ENCODE measurements around the gene CLSTN1.
A peak's percentile ranks its signal among the peaks of the same experiment; 100 is the strongest.
"Not testable (repeated sequence)": the region's sequence is repeated elsewhere in the genome, so short reads cannot be mapped to it uniquely, and the experiment has no call there.

Gene CLSTN1

GRCh38 chr1:9801909-9802308, 21.9 kb downstream of the CLSTN1 start:
- H3K4me3 ChIP-seq (ENCODE audit: insufficient read depth, low read depth, low read length), result no peak overlapping the region
- WGBS, 2 experiments, result 87 to 95% methylated on average over 1 of the region's 1 CpG
- no peaks in the 10 kb centered on the region for H3K36me3 ChIP-seq (ENCODE audit: control insufficient read depth, insufficient read depth, low read length)
- H3K4me1 ChIP-seq (ENCODE audit: control insufficient read depth, insufficient read depth, low read length), result peaks cover 4% of the 10 kb centered on the region
- no peak overlapping the region for H3K27ac ChIP-seq (ENCODE audit: insufficient read depth, low read depth, low read length, poor library complexity, severe bottlenecking)
- H3K27me3 ChIP-seq (ENCODE audit: control insufficient read depth, insufficient read depth, low read length, poor library complexity, severe bottlenecking), result no peaks in the 10 kb centered on the region
- no peaks in the 10 kb centered on the region for H3K9me3 ChIP-seq (ENCODE audit: control insufficient read depth, low read length)

DNA sequence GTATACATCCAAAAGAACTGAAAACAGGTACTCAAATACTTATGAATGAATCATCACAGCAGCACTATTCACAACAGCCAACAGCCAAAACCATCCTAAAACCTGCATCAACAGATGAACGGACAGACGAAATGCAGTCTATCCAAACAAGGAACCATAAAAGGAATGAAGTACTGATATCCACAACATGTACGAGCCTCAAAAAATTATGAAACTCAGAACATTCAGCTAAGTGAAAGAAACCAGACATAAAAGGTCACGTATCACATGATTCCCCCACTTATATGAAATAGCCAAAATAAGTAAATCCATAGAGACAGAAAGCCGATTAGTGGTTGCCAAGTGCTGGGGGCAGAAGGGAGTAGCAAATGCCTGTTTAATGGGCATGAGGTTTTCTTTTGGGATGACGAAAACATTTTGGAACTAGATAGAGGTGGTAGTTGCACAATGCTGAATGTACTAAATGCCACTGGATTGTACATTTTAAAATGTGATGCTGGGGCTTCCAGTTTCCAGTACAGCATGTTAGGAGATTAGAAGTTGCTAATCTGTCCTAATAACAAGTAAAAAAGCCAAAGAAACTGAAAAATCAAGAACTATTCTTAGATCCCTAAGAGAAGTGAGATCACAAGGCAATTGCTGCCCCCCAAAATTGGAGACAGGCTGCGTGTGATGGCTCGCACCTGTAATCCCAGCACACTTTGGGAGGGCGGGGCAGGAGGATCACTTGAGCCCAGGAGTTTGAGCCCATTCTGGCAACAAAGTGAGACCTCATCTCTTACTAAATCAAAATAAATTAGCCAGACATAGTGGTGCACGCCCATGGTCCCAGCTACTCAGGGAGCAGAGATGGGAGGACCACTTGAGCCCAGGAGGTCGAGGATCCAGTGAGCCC, 25.3 kb downstream of the CLSTN1 start:
- H3K4me3 ChIP-seq (ENCODE audit: insufficient read depth, low read depth, low read length), result no peak overlapping the region
- WGBS, 2 experiments, result 93 to 94% methylated on average over 10 to 11 of the region's 11 CpGs

DNA sequence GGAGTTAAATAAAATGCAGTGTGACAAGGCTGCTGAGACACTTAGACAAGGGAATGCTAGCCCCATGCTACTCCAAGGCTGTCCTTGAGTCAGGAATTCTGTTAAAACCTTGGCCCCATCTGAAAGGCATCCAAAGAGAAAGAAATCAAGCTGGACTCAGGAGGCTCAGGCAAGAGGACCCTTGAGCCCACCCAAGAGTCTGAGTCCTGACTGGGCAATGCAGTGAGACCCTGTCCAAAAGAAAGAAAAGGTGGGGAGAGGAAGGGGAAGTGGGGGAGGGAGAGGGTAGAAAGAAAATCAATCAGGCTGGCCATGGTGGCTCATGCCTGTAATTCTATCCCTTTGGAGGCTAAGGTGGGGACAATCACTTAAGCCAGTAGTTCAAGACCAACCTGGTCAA, 26.7 kb downstream of the CLSTN1 start:
- Histone ChIP-seq H3K27me3 (ENCODE audit: control insufficient read depth, insufficient read depth, low read length, poor library complexity, severe bottlenecking) (no peaks in the 10 kb centered on the region), H3K9me3 (ENCODE audit: control insufficient read depth, low read length) (no peaks in the 10 kb centered on the region), H3K27ac (ENCODE audit: insufficient read depth, low read depth, low read length, poor library complexity, severe bottlenecking) (no peak overlapping the region), H3K4me1 (ENCODE audit: control insufficient read depth, insufficient read depth, low read length) (peaks cover 19% of the 10 kb centered on the region), H3K36me3 (ENCODE audit: control insufficient read depth, insufficient read depth, low read length) (no peaks in the 10 kb centered on the region), H3K4me3 (ENCODE audit: insufficient read depth, low read depth, low read length) (no peak overlapping the region)

More for the DNA sequence above, 25.3 kb downstream of the CLSTN1 start:
- Histone ChIP-seq H3K4me1 (ENCODE audit: control insufficient read depth, insufficient read depth, low read length) (peaks cover 13% of the 10 kb centered on the region), H3K9me3 (ENCODE audit: control insufficient read depth, low read length) (no peaks in the 10 kb centered on the region), H3K27me3 (ENCODE audit: control insufficient read depth, insufficient read depth, low read length, poor library complexity, severe bottlenecking) (no peaks in the 10 kb centered on the region), H3K36me3 (ENCODE audit: control insufficient read depth, insufficient read depth, low read length) (no peaks in the 10 kb centered on the region), H3K27ac (ENCODE audit: insufficient read depth, low read depth, low read length, poor library complexity, severe bottlenecking) (no peak overlapping the region)

GRCh38 chr1:9794081-9794480, 29.7 kb downstream of the CLSTN1 start:
- 90% methylated on average over 6 of the region's 6 CpGs for WGBS, 2 experiments
- no peak overlapping the region for H3K27ac ChIP-seq (ENCODE audit: insufficient read depth, low read depth, low read length, poor library complexity, severe bottlenecking)
- H3K27me3 ChIP-seq (ENCODE audit: control insufficient read depth, insufficient read depth, low read length, poor library complexity, severe bottlenecking), result no peaks in the 10 kb centered on the region
- H3K36me3 ChIP-seq (ENCODE audit: control insufficient read depth, insufficient read depth, low read length), result no peaks in the 10 kb centered on the region
- H3K9me3 ChIP-seq (ENCODE audit: control insufficient read depth, low read length), result no peaks in the 10 kb centered on the region
- peaks cover 19% of the 10 kb centered on the region for H3K4me1 ChIP-seq (ENCODE audit: control insufficient read depth, insufficient read depth, low read length)
- H3K4me3 ChIP-seq (ENCODE audit: insufficient read depth, low read depth, low read length), result no peak overlapping the region

GRCh38 chr1:9793291-9793690, 30.5 kb downstream of the CLSTN1 start:
- no peaks in the 10 kb centered on the region for H3K9me3 ChIP-seq (ENCODE audit: control insufficient read depth, low read length)
- no peaks in the 10 kb centered on the region for H3K27me3 ChIP-seq (ENCODE audit: control insufficient read depth, insufficient read depth, low read length, poor library complexity, severe bottlenecking)
- H3K36me3 ChIP-seq (ENCODE audit: control insufficient read depth, insufficient read depth, low read length), result no peaks in the 10 kb centered on the region
- H3K4me1 ChIP-seq (ENCODE audit: control insufficient read depth, insufficient read depth, low read length), result peaks cover 19% of the 10 kb centered on the region
- no peak overlapping the region for H3K4me3 ChIP-seq (ENCODE audit: insufficient read depth, low read depth, low read length)
- H3K27ac ChIP-seq (ENCODE audit: insufficient read depth, low read depth, low read length, poor library complexity, severe bottlenecking), result peak overlapping the region; percentile 50
- 83 to 87% methylated on average over 15 of the region's 15 CpGs for WGBS, 2 experiments

DNA sequence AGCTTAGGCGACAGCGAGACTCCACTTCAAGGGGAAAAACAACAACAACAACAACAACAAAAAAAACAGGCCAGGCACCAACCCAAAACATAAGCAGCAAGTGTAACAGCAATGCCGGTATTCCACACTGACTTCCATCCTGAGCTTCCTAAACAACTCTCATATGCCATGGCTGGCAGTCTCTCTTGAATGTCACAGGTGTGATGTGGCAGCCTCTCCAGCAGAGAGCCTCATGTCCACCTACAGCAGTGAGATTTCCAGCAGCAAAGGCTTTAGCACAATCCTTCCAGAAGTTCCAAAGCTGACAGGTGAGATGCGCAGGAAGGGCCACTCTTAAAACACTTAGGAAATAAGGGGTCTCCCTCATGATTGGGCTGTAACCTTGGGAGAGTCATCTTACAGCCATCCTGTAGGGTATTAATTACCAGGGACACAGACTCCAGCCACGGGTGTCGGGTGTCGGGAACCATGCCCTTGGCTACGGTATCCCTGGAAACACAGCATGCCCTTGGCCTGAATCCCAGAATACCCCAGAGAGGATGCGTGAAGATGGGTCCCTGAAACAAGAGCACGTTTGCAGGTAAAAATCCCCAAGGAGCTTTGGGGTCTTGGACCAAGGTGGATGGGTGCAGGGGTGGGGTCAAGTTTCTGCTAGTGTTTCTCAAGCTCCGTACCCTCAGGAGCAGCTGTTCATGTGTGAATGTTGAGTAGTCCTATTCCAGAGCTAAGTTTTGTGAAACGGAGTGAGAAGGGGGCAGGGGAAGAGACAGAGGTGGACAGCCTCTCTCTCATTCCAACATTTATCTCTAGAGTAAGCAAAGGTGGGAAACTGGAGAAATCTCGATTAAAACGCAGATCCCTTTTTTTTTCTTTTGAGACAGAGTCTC, 31.4 kb downstream of the CLSTN1 start:
- Histone ChIP-seq H3K36me3 (ENCODE audit: control insufficient read depth, insufficient read depth, low read length) (no peaks in the 10 kb centered on the region), H3K4me1 (ENCODE audit: control insufficient read depth, insufficient read depth, low read length) (peaks cover 19% of the 10 kb centered on the region), H3K27ac (ENCODE audit: insufficient read depth, low read depth, low read length, poor library complexity, severe bottlenecking) (peak overlapping the region; percentile 26), H3K4me3 (ENCODE audit: insufficient read depth, low read depth, low read length) (no peak overlapping the region), H3K9me3 (ENCODE audit: control insufficient read depth, low read length) (no peaks in the 10 kb centered on the region), H3K27me3 (ENCODE audit: control insufficient read depth, insufficient read depth, low read length, poor library complexity, severe bottlenecking) (no peaks in the 10 kb centered on the region)
- WGBS, 2 experiments, result 69 to 72% methylated on average over 14 of the region's 14 CpGs

DNA sequence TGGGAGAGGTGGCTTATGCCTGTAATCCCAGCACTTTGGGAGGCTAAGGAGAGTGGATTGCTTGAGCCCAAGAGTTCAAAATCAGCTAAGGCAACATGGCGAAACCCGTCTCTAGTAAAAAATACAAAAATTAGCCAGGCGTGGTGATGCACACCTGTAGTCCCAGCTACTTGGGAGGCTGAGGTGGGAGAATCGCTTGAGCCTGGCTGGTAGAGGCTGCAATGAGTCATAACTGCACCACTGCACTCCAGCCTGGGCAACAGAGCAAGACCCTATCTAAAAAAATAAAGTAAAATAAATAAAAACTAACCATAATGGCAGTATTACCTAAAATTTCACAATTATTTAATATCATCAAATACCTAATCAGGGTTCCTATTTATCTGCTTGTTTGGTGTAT, 34.1 kb downstream of the CLSTN1 start:
- not testable (repeated sequence) for H3K27ac ChIP-seq (ENCODE audit: insufficient read depth, low read depth, low read length, poor library complexity, severe bottlenecking); H3K9me3 ChIP-seq (ENCODE audit: control insufficient read depth, low read length); H3K4me3 ChIP-seq (ENCODE audit: insufficient read depth, low read depth, low read length); H3K36me3 ChIP-seq (ENCODE audit: control insufficient read depth, insufficient read depth, low read length); H3K27me3 ChIP-seq (ENCODE audit: control insufficient read depth, insufficient read depth, low read length, poor library complexity, severe bottlenecking)
- 94 to 97% methylated on average over 4 of the region's 4 CpGs for WGBS, 2 experiments
- H3K4me1 ChIP-seq (ENCODE audit: control insufficient read depth, insufficient read depth, low read length), result peaks cover 19% of the 10 kb centered on the region

DNA sequence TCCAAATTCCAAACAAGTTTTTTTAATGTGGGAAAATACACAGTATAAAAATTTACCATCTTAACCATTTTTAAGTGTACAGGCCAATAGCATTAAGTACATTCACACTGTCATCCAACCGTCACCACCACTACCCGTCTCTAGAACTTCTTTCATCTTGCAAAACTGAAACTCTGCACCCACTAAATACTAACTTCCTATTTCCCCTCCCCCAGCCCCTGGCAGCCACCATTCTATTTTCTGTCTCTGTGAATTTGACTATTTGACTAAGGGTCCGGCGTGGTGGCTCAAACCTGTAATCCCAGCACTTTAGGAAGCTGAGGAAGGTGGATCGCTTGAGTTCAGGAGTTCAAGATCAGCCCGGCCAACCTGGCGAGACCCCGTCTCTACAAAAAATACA, 36.1 kb downstream of the CLSTN1 start:
- no peaks in the 10 kb centered on the region for H3K9me3 ChIP-seq (ENCODE audit: control insufficient read depth, low read length)
- 94 to 97% methylated on average over 8 of the region's 8 CpGs for WGBS, 2 experiments
- H3K4me1 ChIP-seq (ENCODE audit: control insufficient read depth, insufficient read depth, low read length), result peaks cover 3% of the 10 kb centered on the region
- H3K27ac ChIP-seq (ENCODE audit: insufficient read depth, low read depth, low read length, poor library complexity, severe bottlenecking), result no peak overlapping the region
- H3K4me3 ChIP-seq (ENCODE audit: insufficient read depth, low read depth, low read length), result no peak overlapping the region
- no peaks in the 10 kb centered on the region for H3K27me3 ChIP-seq (ENCODE audit: control insufficient read depth, insufficient read depth, low read length, poor library complexity, severe bottlenecking)
- H3K36me3 ChIP-seq (ENCODE audit: control insufficient read depth, insufficient read depth, low read length), result no peaks in the 10 kb centered on the region

DNA sequence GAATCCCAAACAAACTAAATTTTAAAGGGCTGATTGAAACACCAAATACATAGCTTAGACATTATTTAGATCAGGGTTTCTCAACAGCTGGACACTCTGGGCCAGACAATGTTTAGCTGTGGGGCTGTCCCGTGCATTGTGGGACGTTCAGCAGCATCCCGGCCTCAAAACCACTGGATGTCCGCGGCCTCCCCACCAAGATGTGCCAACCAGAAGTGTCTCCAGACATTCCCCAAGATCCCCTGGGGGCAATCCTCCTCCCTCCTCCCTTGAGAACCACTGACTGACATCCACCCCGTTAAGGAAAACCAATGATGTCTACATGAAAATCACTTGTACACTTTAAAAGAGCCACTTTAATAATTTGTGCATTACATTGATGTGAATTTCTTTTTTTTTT, 38.4 kb downstream of the CLSTN1 start:
- no peaks in the 10 kb centered on the region for H3K9me3 ChIP-seq (ENCODE audit: control insufficient read depth, low read length)
- 89 to 92% methylated on average over 6 of the region's 6 CpGs for WGBS, 2 experiments
- no peaks in the 10 kb centered on the region for H3K36me3 ChIP-seq (ENCODE audit: control insufficient read depth, insufficient read depth, low read length)
- no peak overlapping the region for H3K27ac ChIP-seq (ENCODE audit: insufficient read depth, low read depth, low read length, poor library complexity, severe bottlenecking)
- H3K4me3 ChIP-seq (ENCODE audit: insufficient read depth, low read depth, low read length), result no peak overlapping the region
- no peaks in the 10 kb centered on the region for H3K27me3 ChIP-seq (ENCODE audit: control insufficient read depth, insufficient read depth, low read length, poor library complexity, severe bottlenecking)
- no peaks in the 10 kb centered on the region for H3K4me1 ChIP-seq (ENCODE audit: control insufficient read depth, insufficient read depth, low read length)

DNA sequence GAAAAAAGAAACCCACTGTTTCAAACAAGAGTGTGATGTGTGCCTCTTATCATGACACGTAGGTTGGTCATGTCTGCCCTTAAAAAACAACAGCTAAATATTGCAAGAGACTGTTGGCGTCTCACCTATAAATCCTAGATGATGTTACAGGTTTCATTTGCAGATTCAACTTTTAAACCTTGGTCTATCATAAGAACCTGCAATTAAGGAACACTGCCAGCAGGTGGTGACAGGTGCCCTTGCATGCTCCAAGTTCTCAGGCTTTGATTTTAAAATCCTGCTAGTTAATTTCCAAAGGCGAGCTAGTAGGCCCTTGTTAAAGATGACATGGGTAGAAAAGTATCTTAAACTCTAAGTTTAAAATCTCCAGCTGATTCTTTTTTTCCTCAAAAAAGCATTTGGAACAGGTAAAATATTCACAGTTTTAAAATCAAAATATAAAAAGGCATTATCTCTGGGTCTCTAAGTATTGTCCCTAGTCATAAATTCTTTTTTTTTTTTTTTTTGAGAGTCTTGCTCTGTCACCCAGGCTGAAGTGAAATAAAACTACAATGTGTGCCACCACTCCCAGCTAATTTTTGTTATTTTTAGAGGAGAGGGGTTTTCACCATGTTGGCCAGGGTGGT, 39.1 kb downstream of the CLSTN1 start:
- no peaks in the 10 kb centered on the region for H3K36me3 ChIP-seq (ENCODE audit: control insufficient read depth, insufficient read depth, low read length)
- H3K4me3 ChIP-seq (ENCODE audit: insufficient read depth, low read depth, low read length), result no peak overlapping the region
- WGBS, 2 experiments, result 79 to 88% methylated on average over 3 of the region's 3 CpGs
- no peak overlapping the region for H3K27ac ChIP-seq (ENCODE audit: insufficient read depth, low read depth, low read length, poor library complexity, severe bottlenecking)
- H3K9me3 ChIP-seq (ENCODE audit: control insufficient read depth, low read length), result no peaks in the 10 kb centered on the region
- H3K27me3 ChIP-seq (ENCODE audit: control insufficient read depth, insufficient read depth, low read length, poor library complexity, severe bottlenecking), result no peaks in the 10 kb centered on the region
- H3K4me1 ChIP-seq (ENCODE audit: control insufficient read depth, insufficient read depth, low read length), result no peaks in the 10 kb centered on the region
